GM21576 (cell line): ENCODE data around the gene AOC1.
"Not testable (repeated sequence)": the region's sequence is repeated elsewhere in the genome, so short reads cannot be mapped to it uniquely, and the experiment has no call there.

ENCODE experiments used
- ATAC-seq: cut with Tn5 transposase; IDR thresholded peaks from one replicate; pipeline ENCODE4 v1.9.1; 2021; ENCODE audit warnings: mild to moderate bottlenecking, moderate library complexity; ENCODE audit not compliant: unreplicated experiment

The AOC1 gene

DNA sequence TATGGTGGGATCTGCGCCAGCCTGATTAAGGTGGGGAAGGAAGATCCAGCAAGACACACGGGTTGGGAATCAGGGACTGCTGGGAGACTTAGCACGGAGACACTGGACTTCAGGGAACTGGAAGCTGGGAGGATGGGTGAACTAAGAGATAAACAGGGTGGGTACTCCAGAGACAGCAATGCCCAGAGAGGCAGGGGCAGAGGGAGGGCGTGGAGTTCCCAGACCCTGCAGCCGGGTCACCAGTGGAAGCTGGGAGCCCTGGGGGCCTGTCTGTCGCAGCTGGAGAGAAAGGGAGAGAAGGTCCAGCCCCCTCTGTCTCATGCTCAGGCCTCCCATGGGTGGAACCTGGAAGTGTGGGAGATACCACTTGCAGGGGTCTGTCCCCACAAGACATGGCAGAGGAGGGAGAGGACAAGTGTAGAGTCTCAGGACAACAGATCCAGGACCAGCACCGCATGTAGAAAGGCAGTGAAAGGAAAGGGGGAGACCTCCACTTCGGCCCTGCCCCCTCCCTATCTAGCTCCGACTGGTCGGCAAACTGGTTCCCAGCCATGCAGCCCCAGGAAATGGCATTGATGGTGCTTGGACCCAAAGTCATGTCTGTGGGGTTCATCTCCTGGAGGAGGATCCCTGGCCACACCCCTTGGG lies 44.4 kb downstream of the AOC1 start:
- no peak for ATAC-seq

DNA sequence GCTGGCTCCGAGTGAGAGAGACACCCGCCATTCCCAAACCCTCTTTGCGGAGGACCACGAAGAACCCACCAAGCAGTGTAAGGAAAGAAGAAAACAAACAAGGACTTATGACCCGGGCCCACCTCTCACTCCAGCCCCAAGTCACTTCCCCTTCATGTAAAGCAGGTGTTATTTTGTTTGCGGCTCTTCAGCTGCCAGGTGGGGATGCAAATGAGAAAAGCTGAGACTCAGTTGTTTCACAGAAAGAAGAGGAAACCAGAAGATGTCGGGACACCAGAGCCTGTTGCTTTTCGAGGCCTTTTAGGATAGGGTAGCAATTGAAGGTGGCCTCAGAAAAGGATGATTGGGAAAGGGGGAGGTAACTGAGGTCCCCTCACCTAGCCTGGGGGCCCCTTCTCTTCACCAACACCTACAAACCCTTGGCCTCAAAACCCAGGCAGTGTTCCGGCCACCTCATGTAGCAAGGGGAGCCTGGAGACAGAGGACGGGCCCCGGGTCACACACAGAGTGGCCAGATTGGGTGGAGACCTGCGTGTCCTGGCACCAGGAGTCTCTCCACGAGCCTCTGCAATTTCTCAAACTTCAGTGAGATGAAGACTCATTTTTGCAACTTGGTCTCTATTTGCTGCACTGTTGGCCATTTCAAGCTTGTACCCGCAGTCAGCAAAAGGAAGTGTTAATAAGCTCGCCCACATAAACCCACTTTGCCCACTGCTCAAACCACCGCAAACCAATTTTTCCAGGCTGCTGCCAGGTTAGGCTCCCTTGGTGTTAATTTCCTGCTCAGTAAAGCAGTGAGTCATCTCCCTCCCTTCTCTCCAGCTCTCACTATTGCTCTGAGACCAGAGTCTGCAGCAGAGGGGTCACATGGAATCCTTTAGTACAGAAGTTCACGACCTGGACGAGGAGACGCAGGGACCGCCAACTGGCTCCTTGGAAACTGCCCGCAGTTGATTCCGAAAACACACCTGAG lies 45.5 kb downstream of the AOC1 start:
- ATAC-seq = peak; percentile 49

DNA sequence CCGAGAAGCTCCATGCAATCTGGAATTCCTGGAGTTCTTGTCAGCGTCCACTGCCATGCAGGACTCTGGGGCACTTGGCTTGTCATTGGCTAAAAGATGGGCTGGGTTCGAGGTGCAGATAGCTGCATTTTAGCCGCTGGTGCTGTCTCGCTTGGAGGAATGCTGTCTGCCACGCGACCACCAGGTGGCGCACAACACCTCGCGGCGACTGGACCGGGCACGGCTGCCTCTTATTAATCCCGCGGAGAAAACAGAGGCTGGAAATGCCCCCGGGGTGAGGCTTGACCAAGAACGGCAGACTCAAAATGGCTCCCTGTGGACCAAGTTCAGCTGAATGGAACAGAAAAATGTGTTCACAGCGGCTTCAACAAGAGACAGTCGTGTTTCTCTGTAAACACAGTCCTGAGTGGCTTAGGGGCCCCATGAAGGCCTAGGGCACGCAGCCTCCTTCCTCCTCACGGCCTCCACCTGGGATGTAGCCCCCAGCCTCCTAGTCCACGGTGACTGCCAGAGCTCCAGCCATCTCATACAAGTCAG lies 46.2 kb downstream of the AOC1 start:
- ATAC-seq = peak; percentile 66

DNA sequence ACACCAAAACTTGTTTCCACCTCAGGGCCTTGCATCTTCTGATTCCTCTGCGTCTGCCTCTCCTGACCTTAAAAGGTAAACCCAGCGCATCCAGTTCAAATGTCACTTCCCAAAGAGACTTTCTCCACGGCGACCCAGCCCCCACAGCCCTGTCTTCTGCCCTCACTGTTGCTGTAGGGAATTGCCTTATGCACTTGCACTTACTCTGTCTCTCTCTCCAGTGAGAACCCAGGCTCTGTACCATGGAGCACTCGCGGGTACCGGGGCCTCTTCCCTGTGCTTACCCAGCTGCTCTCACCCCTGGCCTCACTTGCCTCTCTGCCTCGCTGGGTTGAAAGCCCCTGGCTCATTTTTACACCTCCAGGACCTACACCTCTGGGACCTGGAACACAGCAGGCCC lies 48.4 kb downstream of the AOC1 start:
- ATAC-seq = no peak

DNA sequence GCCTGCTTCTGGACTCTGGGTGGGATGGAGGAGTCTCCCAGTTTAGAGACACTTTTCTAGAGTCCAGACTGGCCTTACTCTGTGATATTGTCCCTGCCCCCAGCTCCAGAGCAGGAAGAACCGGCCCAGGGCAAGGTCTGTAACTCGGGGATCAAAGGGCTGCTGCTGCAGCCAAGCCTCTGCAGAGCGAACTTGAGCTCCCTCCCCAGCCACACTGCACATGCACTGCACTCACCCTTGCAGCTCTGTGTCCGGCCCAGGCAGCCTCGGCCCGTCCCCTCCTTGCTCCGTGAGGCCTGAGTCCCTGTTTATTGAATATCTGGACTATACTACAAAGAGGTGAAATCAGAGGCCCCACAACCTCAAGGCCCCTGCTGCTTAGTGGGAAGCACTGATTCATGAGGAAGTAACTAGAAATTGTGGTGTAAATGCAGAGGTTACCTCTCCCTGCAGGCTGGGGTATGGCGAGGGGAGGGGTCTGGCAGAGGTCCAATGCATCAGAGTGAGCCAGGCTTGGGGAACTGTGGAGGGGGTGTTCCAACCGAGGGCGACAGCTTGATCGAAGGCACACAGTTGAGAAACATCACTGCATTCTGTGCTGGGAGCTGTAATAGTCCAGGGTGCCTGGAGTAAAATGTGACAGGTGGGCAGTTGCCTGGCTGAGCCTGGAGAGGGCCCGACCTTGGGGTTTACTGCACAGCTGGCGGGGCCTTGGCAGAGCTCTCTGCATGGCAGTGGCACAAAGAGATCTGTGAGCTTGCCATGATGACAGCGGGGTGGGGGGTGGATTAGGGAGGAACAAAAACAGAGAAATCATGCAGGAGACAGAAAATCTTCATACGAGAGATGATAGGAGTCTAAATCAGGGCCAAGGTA lies 49.1 kb downstream of the AOC1 start:
- no peak for ATAC-seq

DNA sequence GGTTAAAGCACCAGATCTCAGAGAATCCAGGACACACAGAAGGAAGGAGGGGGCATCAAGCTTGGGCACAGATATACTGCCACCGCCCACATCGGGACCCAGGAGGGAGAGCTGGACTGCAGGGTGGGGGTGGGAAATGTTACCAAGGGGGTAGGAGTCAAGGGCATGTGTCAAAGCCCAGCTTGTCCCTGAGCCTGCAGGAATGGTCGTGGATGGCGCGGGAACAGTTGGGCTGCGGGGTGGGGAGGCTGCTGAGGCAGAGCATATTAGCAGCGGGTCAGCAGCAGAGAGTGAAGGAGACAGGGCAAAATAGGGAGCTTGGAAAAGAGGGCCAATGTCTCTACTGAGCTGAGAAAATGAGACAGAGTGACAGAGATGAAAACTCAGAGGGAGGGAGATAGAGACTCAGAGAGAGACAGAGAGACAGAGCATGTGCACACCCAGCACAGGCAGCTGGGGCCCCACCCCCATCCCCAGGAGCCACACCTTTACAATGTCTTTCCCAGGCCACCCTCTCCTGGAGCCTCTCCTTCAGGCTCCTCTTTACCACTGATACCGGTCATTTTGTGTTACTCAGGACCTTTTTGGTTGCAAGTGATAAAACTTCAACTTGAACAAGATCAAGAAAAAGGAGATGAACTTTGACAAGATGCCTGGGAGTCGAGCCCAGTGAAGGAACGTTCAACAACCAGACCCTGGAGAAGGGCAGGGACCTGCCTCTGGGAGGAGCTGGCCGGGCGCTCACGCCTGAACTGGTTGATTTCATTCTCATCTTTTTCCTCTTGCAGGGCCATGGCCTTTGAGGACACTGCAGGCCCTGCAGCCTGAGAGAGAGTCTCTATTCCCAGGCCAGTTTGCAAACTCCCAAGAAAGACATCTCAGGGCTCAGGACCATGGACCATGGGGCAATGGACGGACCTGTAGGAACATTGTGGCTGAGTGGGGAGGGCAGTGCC lies 50.0 kb downstream of the AOC1 start:
- no peak for ATAC-seq

DNA sequence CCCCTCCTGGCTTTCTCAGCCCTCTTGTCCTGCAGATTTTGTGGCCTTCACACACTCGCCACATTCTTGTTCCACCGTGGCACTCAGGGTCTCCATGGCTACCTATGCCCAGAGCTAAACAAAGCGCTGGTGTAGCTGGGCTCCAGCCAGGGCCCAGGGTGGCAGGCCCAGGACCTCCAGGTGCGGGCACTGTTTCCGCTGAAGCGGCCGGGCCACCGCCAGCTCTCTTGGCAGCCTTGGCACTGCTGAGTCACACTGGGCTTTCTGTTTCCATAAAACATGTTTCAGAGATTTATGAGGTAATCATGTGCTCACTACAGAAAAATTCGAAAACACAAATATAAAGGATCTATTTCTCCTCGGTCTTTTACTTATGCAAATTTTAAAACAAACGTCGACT lies 51.3 kb downstream of the AOC1 start:
- no peak for ATAC-seq

DNA sequence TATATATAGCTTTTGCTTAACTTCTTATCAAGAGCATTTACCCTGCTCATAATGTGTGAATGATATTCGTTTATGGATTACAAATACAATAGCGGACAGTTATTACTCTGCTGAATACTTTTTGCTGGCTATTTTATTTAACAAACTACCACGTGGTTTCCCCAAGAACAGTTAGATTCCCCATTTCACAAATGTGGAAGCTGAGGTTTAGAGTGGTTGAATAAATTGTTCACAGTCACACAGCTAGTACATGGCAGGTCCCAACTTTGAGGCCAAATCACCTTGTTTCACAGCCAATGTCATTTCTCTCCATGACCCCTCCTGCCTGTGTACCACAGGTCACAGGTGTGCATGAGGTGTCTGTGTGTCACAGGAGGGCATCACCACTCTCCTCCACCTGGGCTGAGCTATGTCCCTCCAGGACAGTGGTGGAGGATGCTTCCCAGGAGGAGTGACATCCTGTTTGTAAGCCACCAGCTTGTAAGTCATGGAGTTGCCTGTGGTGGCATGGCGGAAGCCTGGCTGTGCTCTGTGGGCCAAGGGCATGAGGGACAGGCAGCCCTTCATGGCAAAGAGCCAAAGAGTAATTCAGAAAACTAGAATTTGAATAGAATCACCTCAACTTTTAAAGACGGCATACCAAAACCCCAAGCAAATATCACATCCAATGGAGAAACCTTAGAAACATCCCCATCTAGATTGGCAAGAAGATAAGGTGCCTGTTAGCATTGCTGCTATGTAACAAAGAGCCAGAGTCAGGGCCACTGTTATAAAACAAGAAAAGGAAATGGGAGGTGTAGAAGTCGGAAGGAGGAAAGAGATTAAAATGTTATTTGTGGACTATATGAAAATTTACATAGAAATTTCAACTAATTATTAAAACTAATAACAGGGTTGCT lies 51.9 kb downstream of the AOC1 start:
- ATAC-seq = no peak

DNA sequence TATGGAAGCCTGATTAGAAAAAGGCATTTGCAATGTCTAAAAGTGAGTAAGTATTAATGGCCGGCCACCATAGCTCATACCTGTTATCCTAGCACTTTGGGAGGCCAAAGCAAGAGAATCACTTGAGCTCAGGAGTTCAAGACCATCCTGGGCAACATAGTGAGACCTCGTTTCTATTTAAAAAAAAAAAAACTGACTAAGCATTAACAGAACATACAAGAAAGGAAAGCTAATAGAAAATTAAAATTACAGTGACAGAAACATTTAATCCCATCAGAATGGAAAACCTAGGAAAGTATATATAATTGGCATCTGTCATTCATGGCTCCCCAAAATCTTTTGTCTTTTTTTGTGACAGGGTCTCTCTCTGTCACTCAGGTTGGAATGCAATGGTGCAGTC lies 55.9 kb downstream of the AOC1 start:
- no peak for ATAC-seq

DNA sequence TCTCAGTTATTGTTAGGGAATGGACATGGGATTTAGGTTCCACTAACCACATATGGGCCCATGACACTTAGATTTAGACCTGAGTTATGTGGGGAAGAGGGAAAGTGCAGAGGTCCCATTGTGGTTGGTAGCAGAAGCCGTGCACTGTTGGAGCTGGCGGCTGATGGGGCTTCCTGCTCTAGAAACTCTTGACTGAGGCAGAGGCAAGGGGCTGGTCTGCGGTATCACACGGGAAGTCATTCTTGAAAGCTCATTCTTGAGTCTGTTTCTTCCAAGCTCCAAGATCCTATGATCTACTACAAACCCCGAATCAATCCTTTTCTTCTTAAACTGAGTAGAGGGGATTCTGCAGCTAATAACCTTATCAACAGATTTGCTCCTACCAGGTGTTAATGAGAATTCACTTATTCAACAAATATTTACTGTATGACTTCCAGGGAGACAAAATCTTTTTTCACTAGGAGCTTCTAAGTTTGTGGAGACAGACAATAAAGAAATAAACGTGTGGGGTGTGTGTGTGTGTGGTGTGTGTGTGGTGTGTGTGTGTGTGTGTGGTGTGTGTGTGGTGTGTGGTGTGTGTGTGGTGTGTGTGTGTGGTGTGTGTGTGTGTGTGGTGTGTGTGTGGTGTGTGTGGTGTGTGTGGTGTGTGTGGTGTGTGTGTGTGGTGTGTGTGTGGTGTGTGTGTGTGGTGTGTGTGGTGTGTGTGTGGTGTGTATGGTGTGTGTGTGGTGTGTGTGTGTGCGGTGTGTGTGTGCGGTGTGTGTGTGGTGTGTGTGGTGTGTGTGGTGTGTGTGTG lies 57.1 kb downstream of the AOC1 start:
- ATAC-seq = no peak

DNA sequence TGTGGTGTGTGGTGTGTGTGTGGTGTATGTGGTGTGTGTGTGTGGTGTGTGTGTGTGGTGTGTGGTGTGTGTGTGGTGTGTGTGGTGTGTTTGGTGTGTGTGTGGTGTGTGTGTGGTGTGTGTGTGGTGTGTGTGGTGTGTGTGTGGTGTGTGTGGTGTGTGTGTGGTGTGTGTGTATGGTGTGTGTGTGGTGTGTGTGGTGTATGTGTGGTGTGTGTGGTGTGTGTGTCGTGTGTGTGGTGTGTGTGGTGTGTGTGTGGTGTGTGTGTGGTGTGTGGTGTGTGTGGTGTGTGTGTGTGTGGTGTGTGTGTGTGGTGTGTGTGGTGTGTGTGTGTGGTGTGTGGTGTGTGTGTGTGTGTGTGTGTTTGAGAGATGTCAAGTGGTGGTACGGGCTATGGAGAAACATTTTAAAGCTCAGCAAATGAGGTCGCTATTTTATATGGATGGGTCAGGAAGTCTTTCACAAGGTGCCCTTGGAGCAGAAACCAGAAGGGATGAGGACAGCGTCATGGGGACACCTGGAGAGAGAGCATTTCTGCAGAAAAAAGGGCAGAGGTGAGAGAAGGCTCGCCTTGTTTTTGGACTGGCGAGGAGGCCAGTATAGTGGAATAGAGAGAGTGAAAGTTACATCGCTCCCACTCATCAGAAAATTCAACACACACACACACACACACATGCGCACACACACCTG lies 58.1 kb downstream of the AOC1 start:
- not testable (repeated sequence) for ATAC-seq

DNA sequence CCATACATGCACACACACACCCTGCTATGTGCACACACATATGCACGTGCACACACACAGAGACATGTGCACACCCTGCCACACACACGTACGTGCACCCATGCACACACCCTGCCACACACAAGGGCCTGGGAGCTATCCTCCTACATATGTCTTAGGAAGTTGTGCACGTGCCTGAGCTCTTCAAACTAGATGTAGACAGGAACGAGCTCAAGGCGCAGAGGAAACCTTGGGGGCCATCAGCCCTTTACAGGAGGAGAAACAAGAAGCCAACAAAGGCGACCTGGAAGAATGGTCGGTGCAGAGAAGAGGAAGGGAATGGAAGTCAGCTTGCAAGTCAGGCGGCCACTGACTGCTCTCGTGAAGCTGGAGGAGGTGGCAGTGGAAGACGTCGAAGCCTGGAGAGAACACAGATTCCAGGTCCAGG lies 58.7 kb downstream of the AOC1 start:
- ATAC-seq = no peak
